ENCODE measurements around the gene NCK1. TPM values are rescaled to one million over a fixed set of nuclear protein-coding genes. Genes with fewer than 3 reads are reported as not detected.

NCK1 gene
- polyA plus RNA-seq, 2 of the 4 experiments (the other 2 are of a cell fraction): 30.2 to 60.8 TPM

DNA sequence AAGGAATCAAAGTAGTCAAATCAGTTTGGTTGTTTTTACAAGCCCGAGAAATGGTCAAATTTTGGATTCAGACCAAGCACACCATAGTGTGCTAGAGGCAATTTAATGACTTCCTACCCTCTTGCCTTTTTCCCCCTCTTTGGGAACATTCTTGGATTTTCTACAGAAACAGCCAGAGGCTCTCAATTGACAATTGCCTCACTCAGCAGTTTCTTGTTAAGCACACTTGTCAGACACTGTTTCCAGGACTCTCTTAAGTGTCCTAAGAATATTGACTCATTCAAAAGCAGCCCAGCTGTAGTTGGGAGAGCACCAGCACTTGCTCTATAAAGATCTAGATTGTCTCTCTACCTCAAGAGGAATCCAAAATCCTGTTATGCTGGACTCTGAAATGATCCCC, 44.6 kb upstream of the NCK1 start:
- DNase-seq (ENCODE audit: low read depth in 1 of 2, low spot score in 1 of 2) (no peak), ATAC-seq (no peak), FAIRE-seq (no peak)
- H3K4me2 ChIP-seq: no peak overlapping the region; the same call in 2 of the 3 replicates
- CTCF ChIA-PET: interaction anchor here (1.1 kb wide), 1 partner anchor 31 kb away, joined by 3 read pairs; no protein-coding TSS in a partner anchor
- no peaks in the 10 kb centered on the region for H3K9me3 ChIP-seq
- no peak overlapping the region for H3K4me3 ChIP-seq
- TF ChIP-seq MAFK (IDR thresholded peaks at IDR 0.05; ENCODE audit: partially characterized antibody): peak; percentile 79
- no peak for TF ChIP-seq JUN (IDR thresholded peaks at IDR 0.05)
- H3K4me1 ChIP-seq: peaks cover 14% of the 10 kb centered on the region; the same call in 2 of the 3 replicates
- 62% methylated on average over 1 of the region's 1 CpG for WGBS (ENCODE audit: missing lambda C conversion rate)
- H3K27ac ChIP-seq: peak overlapping the region; percentile 8 to 98; a peak in 3 of 6 replicates
- POLR2A ChIA-PET: interaction anchor here (1.5 kb wide), 1 partner anchor 65 kb away, joined by 3 read pairs; the partner anchor contains the start of gene STAG1

DNA sequence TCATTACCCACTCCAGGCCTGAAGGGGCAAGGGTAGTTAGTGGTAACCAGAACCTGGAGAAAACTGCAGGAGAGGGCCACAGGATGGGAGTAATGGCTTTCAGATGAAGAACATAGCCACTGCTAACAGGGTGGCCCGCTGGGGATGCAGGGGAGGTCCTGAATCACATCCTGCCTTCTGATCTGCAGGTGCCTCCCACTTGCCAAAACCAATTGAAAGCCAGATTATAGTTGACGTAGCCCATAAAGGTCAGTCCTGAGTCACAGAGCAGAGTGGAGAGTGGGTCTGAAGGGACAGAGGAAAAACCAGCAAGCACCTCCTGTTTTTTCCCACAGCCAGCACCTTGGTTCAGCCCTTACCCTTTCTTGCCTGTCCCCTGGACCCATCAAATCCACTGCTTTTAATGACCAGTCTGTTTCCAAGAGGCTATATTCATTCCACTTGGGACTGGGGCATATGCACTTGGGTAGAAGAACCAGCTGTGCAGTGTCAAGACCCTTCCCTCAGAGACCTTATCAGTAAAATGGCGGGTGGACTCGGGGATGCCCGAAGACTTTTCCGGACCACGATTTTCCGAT, 43.7 kb upstream of the NCK1 start:
- peaks cover 14% of the 10 kb centered on the region; the same call in 2 of the 3 replicates for H3K4me1 ChIP-seq
- H3K4me3 ChIP-seq: peak overlapping the region; percentile 75
- H3K27ac ChIP-seq: peak overlapping the region; percentile 92 to 98
- CTCF ChIA-PET: interaction anchor here (0.8 kb wide), 1 partner anchor 64 kb away, joined by 3 read pairs; no protein-coding TSS in a partner anchor
- POLR2A ChIA-PET: interaction anchor here (0.6 to 1.2 kb wide), 5 partner anchors 21 to 622 kb away, joined by 3 to 8 read pairs (median 4); partner anchors contain the start of genes MSL2, NCK1 and STAG1
- H3K9me3 ChIP-seq: 0 out of 3 replicates have a peak, but pooled peaks cover 4% of the 10 kb centered on the region
- TF ChIP-seq RFX5 (IDR thresholded peaks at IDR 0.05): peak; percentile 73; the same call in 1 of the 2 replicates
- TF ChIP-seq POLR2A (IDR thresholded peaks at IDR 0.05; ENCODE audit: low read length): peak; percentile 55
- TF ChIP-seq, protein P1, sequence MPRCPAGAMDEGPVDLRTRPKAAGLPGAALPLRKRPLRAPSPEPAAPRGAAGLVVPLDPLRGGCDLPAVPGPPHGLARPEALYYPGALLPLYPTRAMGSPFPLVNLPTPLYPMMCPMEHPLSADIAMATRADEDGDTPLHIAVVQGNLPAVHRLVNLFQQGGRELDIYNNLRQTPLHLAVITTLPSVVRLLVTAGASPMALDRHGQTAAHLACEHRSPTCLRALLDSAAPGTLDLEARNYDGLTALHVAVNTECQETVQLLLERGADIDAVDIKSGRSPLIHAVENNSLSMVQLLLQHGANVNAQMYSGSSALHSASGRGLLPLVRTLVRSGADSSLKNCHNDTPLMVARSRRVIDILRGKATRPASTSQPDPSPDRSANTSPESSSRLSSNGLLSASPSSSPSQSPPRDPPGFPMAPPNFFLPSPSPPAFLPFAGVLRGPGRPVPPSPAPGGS (IDR thresholded peaks at IDR 0.05): peak; percentile 61; the same call in 1 of the 3 replicates
- no peak for TF ChIP-seq MYC (IDR thresholded peaks at IDR 0.05; ENCODE audit: borderline replicate concordance, low read length)
- TF ChIP-seq RAD21 (conservative IDR thresholded peaks at IDR 0.05 in 1 of 2, IDR thresholded peaks at IDR 0.05 in 1 of 2): peak; percentile 25 to 35; a peak in 2 of 5 replicates
- no peak for TF ChIP-seq CBX8 (IDR thresholded peaks at IDR 0.05)
- peak in 1 of 2 experiments; percentile 23; a peak in 1 of 5 replicates for TF ChIP-seq JUN (IDR thresholded peaks at IDR 0.05)
- no peak for TF ChIP-seq MAZ (IDR thresholded peaks at IDR 0.05; ENCODE audit: borderline replicate concordance, low read depth, low read length)
- no peak for TF ChIP-seq FOSL2 (IDR thresholded peaks at IDR 0.05)
- peak; percentile 36 for TF ChIP-seq FOSL2 (CRISPR knock-in tag; IDR thresholded peaks at IDR 0.05)
- no peak for TF ChIP-seq ZFP36 (IDR thresholded peaks at IDR 0.05; ENCODE audit: borderline replicate concordance, partially characterized antibody)
- TF ChIP-seq FOSB (CRISPR knock-in tag; IDR thresholded peaks at IDR 0.05): 0 out of 2 replicates have a peak, but pooled peaks have one; percentile 25
- H3K4me2 ChIP-seq: peak overlapping the region; percentile 87
- DNase-seq (ENCODE audit: low read depth in 1 of 2, low spot score in 1 of 2) (peak; percentile 71 to 90), FAIRE-seq (no peak), ATAC-seq (peak; percentile 87 to 89)
- WGBS (ENCODE audit: missing lambda C conversion rate): 0% methylated on average over 8 of the region's 8 CpGs

DNA sequence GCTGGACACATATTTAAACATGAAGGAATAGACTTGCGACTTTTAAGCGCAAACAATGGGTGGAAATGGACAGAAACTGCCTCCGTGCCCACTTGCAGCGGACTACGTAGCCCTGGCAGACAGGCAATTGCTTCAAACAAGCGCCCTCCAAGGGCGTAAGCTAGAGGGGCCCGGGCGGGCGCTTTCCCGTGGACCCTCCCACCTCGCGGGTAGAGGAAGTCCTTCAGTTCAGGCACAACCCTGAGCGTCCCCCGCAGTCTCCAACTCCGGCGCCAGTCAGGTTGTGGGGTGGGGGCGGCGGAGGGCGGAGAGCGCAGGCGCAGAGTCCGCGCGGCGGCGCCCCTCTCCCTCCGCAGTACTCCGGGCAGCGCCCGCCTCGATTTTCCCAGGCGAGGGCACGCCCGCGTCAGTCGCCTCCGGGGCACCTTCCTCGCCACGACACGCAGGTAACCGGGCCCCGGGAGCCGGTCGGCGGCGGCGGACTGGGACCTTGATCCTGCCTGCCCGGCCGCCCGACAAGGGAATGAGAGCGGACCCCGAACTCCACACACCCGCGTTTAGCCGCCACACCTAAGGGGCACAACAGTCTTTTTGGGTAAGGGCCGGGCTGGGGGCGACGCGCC, 43.1 kb upstream of the NCK1 start, which contains the start of gene SLC35G2:
Gene SLC35G2, plus strand, starts transcription at position 358 of the 623 bp plus-strand sequence. CDS start 35,335 bp downstream, outside the sequence.
- H3K4me1 ChIP-seq: peaks cover 14% of the 10 kb centered on the region; the same call in 2 of the 3 replicates
- POLR2A ChIA-PET: interaction anchor here (0.6 to 1.2 kb wide), 5 partner anchors 20 to 623 kb away, joined by 3 to 8 read pairs (median 4); partner anchors contain the start of genes MSL2, NCK1 and STAG1
- TF ChIP-seq POLR2A (IDR thresholded peaks at IDR 0.05; ENCODE audit: low read length) (peak; percentile 30; the same call in 1 of the 2 replicates), NR3C1 (IDR thresholded peaks at IDR 0.05) (no peak), BHLHE40 (IDR thresholded peaks at IDR 0.05; ENCODE audit: low read depth, low read length) (no peak), PHF8 (IDR thresholded peaks at IDR 0.05; ENCODE audit: borderline replicate concordance, low read depth) (peak; percentile 37; the same call in 1 of the 2 replicates), TP53 (CRISPR knock-in tag; IDR thresholded peaks at IDR 0.05) (no peak), MAFK (IDR thresholded peaks at IDR 0.05; ENCODE audit: partially characterized antibody) (no peak), HOXB5 (CRISPR knock-in tag; IDR thresholded peaks at IDR 0.05) (no peak)
- peak within 1 kb of the TSS; percentile 75 for H3K4me3 ChIP-seq
- H3K9me3 ChIP-seq: 0 out of 3 replicates have a peak, but pooled peaks cover 7% of the 10 kb centered on the region
- ATAC-seq (peak; percentile 69 to 82), DNase-seq (ENCODE audit: low read depth in 1 of 2, low spot score in 1 of 2) (peak; percentile 10 to 64), FAIRE-seq (no peak)
- WGBS (ENCODE audit: missing lambda C conversion rate): 0% methylated on average over 2 of the region's 60 CpGs
- CTCF ChIA-PET: interaction anchor here (0.8 kb wide), 1 partner anchor 64 kb away, joined by 3 read pairs; no protein-coding TSS in a partner anchor
- peak within 1 kb of the TSS; percentile 92 to 98 for H3K27ac ChIP-seq
- H3K4me2 ChIP-seq: peak within 1 kb of the TSS; percentile 87

Measured in A549 (cell line).